H1 (cell line): ENCODE results near the gene GPX7. TPM values are rescaled to one million over a fixed set of nuclear protein-coding genes. Genes with fewer than 3 reads are reported as not detected.

Experiments
- CHD1 ChIP-seq: IDR thresholded peaks from 2 replicates; pipeline ENCODE4 v1.6.1; 2012; ENCODE audit warnings: low read depth, low read length, improper control_type of control experiment
- EGR1 ChIP-seq: IDR thresholded peaks from 2 replicates; pipeline ENCODE4 v1.6.1; 2011; ENCODE audit warnings: low read depth, low read length, borderline replicate concordance
- RAD21 ChIP-seq, 2 experiments: IDR thresholded peaks in 1 of 2; conservative IDR thresholded peaks in 1 of 2; 2 replicates each; pipeline ENCODE4 v1.6.1; 2011; ENCODE audit warnings: low read depth in 2 of 2, low read length in 2 of 2, improper control_type of control experiment in 1 of 2, inconsistent platforms in 1 of 2, mild to moderate bottlenecking in 1 of 2, moderate library complexity in 1 of 2
- SRF ChIP-seq: IDR thresholded peaks from 2 replicates; pipeline ENCODE4 v1.6.1; 2011; ENCODE audit warnings: mild to moderate bottlenecking, low read depth, low read length, moderate library complexity
- polyA plus RNA-seq, 7 experiments: library from polyadenylated mRNA; depleted of rRNA in 3 of 7; stranded (reverse) in 5 of 7; unstranded in 2 of 7; fragments of >200 nt in 5 of 7; fragments of 200-250 nt in 2 of 7; gene quantifications; 1 replicate in 5 of 7; 2 replicates in 1 of 7; 4 replicates in 1 of 7; pipeline versions ENCODE4 v1.2.1 to v1.2.3, GENCODE V29; 2011 to 2013; ENCODE audit warnings: missing spikeins in 2 of 7, mixed read lengths in 2 of 7
- total RNA-seq: library from RNA; stranded (reverse); fragmentation: NEBNext Ultra II Directional; extraction: Animal tissue kit (Norgen Biotek cat#: 25700); gene quantifications from 2 replicates; pipeline ENCODE4 v1.2.1, GENCODE V29; 2021

Gene GPX7
- total and polyA plus RNA-seq, 2 of the 8 experiments (the other 6 are each of a cell fraction or from before 2014, with no cell fraction given): 13.0 to 37.5 TPM

- TF ChIP-seq RAD21 (IDR thresholded peaks at IDR 0.05 in 1 of 2, conservative IDR thresholded peaks at IDR 0.05 in 1 of 2; ENCODE audit: low read depth in 2 of 2, low read length in 2 of 2) (no peak), EGR1 (no peak), CHD1 (no peak), SRF (no peak)
Observed at GRCh38 chr1:52631759-52632331, 29.7 kb downstream of the GPX7 start (continued).
